Measurements from ENCODE around the gene FGF5. TPM values are rescaled to one million over a fixed set of nuclear protein-coding genes. Genes with fewer than 3 reads are reported as not detected.

FGF5 gene
- total RNA-seq, 1 donor from 2014 or later: not detected

DNA sequence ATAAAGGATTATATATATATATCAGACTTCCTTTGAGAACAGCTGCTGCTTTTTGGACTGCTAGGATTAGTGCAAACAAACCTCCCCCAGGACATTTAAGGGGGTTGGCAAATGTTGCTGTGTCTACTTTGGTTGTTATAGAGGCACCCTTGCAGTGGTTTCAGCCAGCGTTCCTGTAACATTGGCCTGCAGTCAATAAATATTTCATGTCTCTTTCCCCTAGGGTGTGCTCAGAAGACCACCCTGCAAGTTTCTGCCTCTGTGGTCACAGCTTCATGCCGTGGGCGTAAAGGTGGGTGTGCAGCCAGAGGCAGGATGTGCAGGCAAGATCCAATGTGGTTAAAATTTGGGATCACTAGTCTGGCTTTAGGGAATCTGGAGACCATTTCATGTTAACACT, 28.9 kb downstream of the FGF5 start:
- H3K9ac ChIP-seq: no peak overlapping the region
- no peaks in the 10 kb centered on the region for H3K27me3 ChIP-seq
- no peak overlapping the region for H2AFZ ChIP-seq (replicated peaks)
- H3K79me2 ChIP-seq (ENCODE audit: low read depth): no peaks in the 10 kb centered on the region
- TF ChIP-seq CTCF (IDR thresholded peaks at IDR 0.05) (no peak), EZH2phosphoT487 (IDR thresholded peaks at IDR 0.05) (no peak), EZH2 (IDR thresholded peaks at IDR 0.05) (no peak)
- no peaks in the 10 kb centered on the region for H3F3A ChIP-seq (ENCODE audit: low read depth)
- Mint-ChIP-seq H3K9me3 (no peaks in the 10 kb centered on the region), H3K27me3 (ENCODE audit: insufficient read depth, low read depth) (no peaks in the 10 kb centered on the region), H3K4me1 (peaks cover 4% of the 10 kb centered on the region), H3K27ac (no peak overlapping the region), H3K36me3 (no peaks in the 10 kb centered on the region), H3K4me3 (no peak overlapping the region)
- H4K20me1 ChIP-seq (ENCODE audit: low read depth): no peaks in the 10 kb centered on the region
- H3K4me3 ChIP-seq: no peak overlapping the region
- H3K27ac ChIP-seq: no peak overlapping the region
- H3K4me1 ChIP-seq: no peaks in the 10 kb centered on the region
- H3K36me3 ChIP-seq: no peaks in the 10 kb centered on the region
- DNase-seq (ENCODE audit: low spot score): no peak
- H3K9me3 ChIP-seq (ENCODE audit: low read depth): no peaks in the 10 kb centered on the region
- no peak overlapping the region for H3K4me2 ChIP-seq

DNA sequence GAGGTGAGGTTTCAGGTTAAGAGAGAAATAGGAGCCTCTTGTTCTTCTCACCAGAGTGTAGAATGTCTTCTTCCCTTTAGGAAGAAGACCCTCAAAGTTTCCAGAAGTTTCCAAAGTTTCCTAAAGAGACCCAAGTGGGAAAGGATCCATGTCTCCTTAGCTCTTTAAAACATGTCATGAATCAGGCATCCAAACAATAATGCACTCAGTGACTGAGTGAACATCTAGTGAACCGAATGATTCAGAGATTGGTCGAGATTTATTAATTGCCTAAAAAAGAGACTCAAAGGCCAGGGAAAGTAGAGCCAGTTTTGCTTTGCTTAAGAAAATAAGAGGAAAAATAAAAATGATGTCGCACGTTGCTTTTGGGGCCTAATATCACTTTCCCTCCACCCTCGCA, 29.4 kb downstream of the FGF5 start:
- Mint-ChIP-seq H3K36me3 (no peaks in the 10 kb centered on the region), H3K27ac (no peak overlapping the region), H3K9me3 (no peaks in the 10 kb centered on the region), H3K4me1 (peaks cover 4% of the 10 kb centered on the region), H3K4me3 (no peak overlapping the region), H3K27me3 (ENCODE audit: insufficient read depth, low read depth) (no peaks in the 10 kb centered on the region)
- H4K20me1 ChIP-seq (ENCODE audit: low read depth): no peaks in the 10 kb centered on the region
- no peak overlapping the region for H3K9ac ChIP-seq
- TF ChIP-seq EZH2 (IDR thresholded peaks at IDR 0.05) (no peak), CTCF (IDR thresholded peaks at IDR 0.05) (no peak), EZH2phosphoT487 (IDR thresholded peaks at IDR 0.05) (no peak)
- H3K27me3 ChIP-seq: no peaks in the 10 kb centered on the region
- H3K4me3 ChIP-seq: no peak overlapping the region
- H3F3A ChIP-seq (ENCODE audit: low read depth): no peaks in the 10 kb centered on the region
- no peaks in the 10 kb centered on the region for H3K79me2 ChIP-seq (ENCODE audit: low read depth)
- DNase-seq (ENCODE audit: low spot score): no peak
- no peak overlapping the region for H2AFZ ChIP-seq (replicated peaks)
- H3K4me2 ChIP-seq: no peak overlapping the region
- no peaks in the 10 kb centered on the region for H3K9me3 ChIP-seq (ENCODE audit: low read depth)
- H3K4me1 ChIP-seq: no peaks in the 10 kb centered on the region
- H3K36me3 ChIP-seq: no peaks in the 10 kb centered on the region
- no peak overlapping the region for H3K27ac ChIP-seq

DNA sequence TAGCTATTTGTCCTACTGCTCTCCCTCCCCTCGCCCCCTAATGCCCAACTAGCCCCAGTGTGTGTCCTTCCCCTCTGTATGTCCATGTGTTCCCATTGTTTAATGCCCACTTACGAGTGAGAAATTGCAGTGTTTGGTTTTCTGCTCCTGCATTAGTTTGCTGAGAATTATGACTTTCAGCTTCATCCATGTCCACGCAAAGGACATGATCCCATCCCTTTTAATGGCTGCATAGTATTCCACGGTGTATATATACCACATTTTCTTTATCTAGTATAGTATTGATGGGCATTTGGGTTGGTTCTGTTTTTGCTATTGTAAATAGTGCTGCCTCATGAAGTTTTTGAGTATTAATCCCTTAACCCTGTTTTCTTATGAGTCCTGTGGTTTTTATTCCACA, 35.4 kb downstream of the FGF5 start:
- DNase-seq (ENCODE audit: low spot score): no peak
- Mint-ChIP-seq H3K9me3 (no peaks in the 10 kb centered on the region), H3K4me1 (no peaks in the 10 kb centered on the region), H3K27me3 (ENCODE audit: insufficient read depth, low read depth) (peaks cover 2% of the 10 kb centered on the region), H3K4me3 (no peak overlapping the region), H3K36me3 (no peaks in the 10 kb centered on the region), H3K27ac (no peak overlapping the region)
- H3K36me3 ChIP-seq: no peaks in the 10 kb centered on the region
- H3K9ac ChIP-seq: no peak overlapping the region
- H3F3A ChIP-seq (ENCODE audit: low read depth): no peaks in the 10 kb centered on the region
- TF ChIP-seq EZH2phosphoT487 (IDR thresholded peaks at IDR 0.05) (no peak), EZH2 (IDR thresholded peaks at IDR 0.05) (no peak), CTCF (IDR thresholded peaks at IDR 0.05) (no peak)
- H4K20me1 ChIP-seq (ENCODE audit: low read depth): no peaks in the 10 kb centered on the region
- H3K79me2 ChIP-seq (ENCODE audit: low read depth): no peaks in the 10 kb centered on the region
- no peak overlapping the region for H3K27ac ChIP-seq
- no peaks in the 10 kb centered on the region for H3K9me3 ChIP-seq (ENCODE audit: low read depth)
- no peaks in the 10 kb centered on the region for H3K27me3 ChIP-seq
- H3K4me1 ChIP-seq: no peaks in the 10 kb centered on the region
- no peak overlapping the region for H2AFZ ChIP-seq (replicated peaks)
- H3K4me3 ChIP-seq: no peak overlapping the region
- no peak overlapping the region for H3K4me2 ChIP-seq

All from neural progenitor cell (in vitro differentiated cells).